GM12891 (cell line): Measurements from ENCODE around the gene GLRX5. TPM values are rescaled to one million over a fixed set of nuclear protein-coding genes. Genes with fewer than 3 reads are reported as not detected.

Source experiments
- DNase-seq: peaks from one replicate; pipeline ENCODE4 v3.0.0; 2011; ENCODE audit warnings: low spot score; ENCODE audit not compliant: insufficient read length
- FAIRE-seq: peaks from 2 replicates; lab custom pipeline; 2011; peaks lifted over from hg19 to GRCh38; lab: Jason Lieb, UNC
- PAX5 ChIP-seq: IDR thresholded peaks from 2 replicates; pipeline ENCODE4 v1.6.1; 2011; ENCODE audit warnings: low read length, moderate library complexity, mild to moderate bottlenecking; ENCODE audit not compliant: insufficient read depth, severe bottlenecking
- POLR2A ChIP-seq: IDR thresholded peaks from 2 replicates; pipeline ENCODE4 v1.6.1; 2011; ENCODE audit warnings: low read depth, low read length, control low read depth
- POLR2AphosphoS5 ChIP-seq: IDR thresholded peaks from 2 replicates; pipeline ENCODE4 v1.6.1; 2011; ENCODE audit warnings: low read depth, low read length, control low read depth
- POU2F2 ChIP-seq: IDR thresholded peaks from 2 replicates; pipeline ENCODE4 v1.6.1; 2011; ENCODE audit warnings: low read depth, mild to moderate bottlenecking, control low read depth, low read length, moderate library complexity
- SPI1 ChIP-seq: IDR thresholded peaks from 2 replicates; pipeline ENCODE4 v1.6.1; 2011; ENCODE audit warnings: low read depth, low read length, control low read depth
- TAF1 ChIP-seq: IDR thresholded peaks from 2 replicates; pipeline ENCODE4 v1.6.1; 2011; ENCODE audit warnings: low read depth, low read length, control low read depth
- polyA plus RNA-seq: library from polyadenylated mRNA; unstranded; fragments of >200 nt; gene quantifications from one replicate; pipeline ENCODE4 v1.2.1, GENCODE V29; 2012; ENCODE audit warnings: low read depth, missing spikeins, inconsistent platforms; ENCODE audit not compliant: missing spikeins

GLRX5 gene
- 35.0 TPM for polyA plus RNA-seq

DNA sequence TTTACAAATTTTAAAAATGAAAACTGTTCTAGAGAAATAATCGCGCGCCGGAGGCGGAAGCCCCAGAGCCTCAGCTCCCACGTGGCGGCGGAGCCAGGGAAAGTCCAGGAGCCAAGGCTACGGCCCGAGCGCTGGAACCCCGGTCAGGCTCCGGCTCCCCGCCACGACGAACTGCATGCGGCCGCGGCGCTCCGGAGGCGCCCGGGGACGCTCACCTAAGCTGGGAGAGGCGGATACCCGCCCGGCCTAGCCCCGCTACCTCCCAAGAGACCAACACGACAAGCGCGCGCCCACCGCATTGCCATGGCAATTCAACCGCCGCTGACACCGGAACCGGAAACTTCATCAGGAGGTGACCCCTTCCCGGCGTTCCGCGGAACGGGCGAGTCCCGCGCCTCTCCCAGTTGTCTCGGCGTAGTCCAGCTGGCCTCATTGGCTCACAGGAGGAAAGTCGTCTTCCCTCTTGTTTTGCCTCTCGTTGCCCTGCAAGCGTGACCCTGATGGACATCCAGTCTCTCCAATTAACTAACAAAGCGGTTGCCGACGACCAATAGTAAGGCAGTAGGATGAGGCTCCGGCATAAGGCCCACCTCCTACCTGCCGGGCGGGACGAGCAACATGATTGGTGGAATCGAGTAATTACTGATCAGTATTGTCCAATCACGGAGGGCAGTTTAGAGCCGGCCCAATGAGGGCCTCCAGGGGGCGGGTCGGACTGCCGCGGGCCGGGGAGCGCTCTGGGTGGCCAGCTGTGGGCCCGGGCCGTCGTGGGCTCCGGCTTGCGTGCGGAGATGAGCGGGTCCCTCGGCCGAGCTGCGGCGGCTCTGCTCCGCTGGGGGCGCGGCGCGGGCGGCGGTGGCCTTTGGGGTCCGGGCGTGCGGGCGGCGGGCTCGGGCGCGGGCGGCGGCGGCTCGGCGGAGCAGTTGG lies at the start of gene GLRX5:
Gene GLRX5 (plus strand): TSS at position 752 of the 927 bp plus-strand sequence. CDS start 40 bp downstream, at position 792.
- TF ChIP-seq POLR2AphosphoS5 = peak; percentile 53
- TF ChIP-seq TAF1 = peak; percentile 73
- 0 out of 2 replicates have a peak, but pooled peaks have one; percentile 48 for TF ChIP-seq POU2F2
- peak; percentile 58 for TF ChIP-seq POLR2A
- TF ChIP-seq SPI1 = no peak
- peak; percentile 69 for TF ChIP-seq PAX5
- DNase-seq = peak; percentile 95

DNA sequence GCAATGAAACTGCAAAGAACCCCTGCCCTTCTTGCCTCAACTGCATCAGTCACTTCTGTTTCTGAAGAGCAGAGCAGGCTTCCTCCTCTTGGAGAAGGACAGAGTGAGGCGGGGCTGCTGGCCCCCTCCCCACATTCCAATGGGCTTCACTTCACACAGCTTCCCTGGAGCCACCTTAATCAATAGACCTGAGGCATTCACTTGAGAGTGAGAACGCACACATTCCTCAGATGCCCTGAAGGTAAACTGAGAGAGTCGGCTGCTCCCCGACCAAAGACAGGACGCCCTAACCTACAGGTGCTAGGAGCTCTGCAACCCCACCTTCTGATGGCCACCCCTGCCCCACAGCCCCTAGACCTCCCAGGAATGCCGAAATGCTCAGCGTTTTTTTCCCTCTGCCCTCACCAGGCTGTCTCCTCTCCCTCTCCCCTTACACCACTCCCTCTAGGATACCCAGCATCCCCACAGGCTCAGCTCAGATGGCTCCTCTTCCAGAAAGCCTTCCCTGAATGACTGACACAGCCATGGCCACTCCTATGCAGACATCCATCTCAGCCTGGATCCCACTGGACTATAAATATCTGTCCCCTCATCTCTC lies 49.5 kb upstream of the GLRX5 start:
- TF ChIP-seq TAF1 = no peak
- no peak for TF ChIP-seq PAX5
- TF ChIP-seq POU2F2 = no peak
- no peak for TF ChIP-seq POLR2AphosphoS5
- TF ChIP-seq POLR2A = no peak
- no peak for TF ChIP-seq SPI1
- DNase-seq (no peak), FAIRE-seq (peak; percentile 47)

More for the DNA sequence above, at the start of gene GLRX5:
- peak; percentile 99 for FAIRE-seq

- FAIRE-seq (no peak), DNase-seq (no peak)
- TF ChIP-seq POLR2AphosphoS5 = no peak
- TF ChIP-seq SPI1 = peak; percentile 23; the same call in 1 of the 2 replicates
These were observed 47.8 kb upstream of the GLRX5 start for GRCh38 chr14:95486875-95487668.

DNA sequence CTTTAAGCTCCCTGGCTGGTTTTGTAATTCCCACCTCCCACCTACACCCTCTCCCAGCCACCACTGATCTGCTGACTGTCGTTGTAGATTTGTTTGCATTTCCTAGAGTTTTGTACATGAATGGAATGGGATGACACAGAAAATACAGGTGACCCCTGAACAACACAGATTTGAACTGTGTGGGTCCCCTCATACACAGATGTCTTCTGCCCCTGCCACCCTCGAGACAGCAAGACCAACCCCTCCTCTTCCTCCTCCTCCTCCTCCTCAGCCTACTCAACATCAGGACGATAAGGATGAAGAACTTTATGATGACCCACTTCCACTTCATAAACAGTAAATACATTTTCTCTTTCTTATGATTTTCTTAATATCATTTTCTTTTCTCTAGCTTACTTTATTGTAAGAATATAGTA lies 47.2 kb upstream of the GLRX5 start:
- TF ChIP-seq POU2F2 = no peak
- TF ChIP-seq TAF1 = no peak
- no peak for TF ChIP-seq SPI1
- no peak for TF ChIP-seq POLR2A
- TF ChIP-seq PAX5 = no peak
- TF ChIP-seq POLR2AphosphoS5 = no peak
- no peak for DNase-seq
- no peak for FAIRE-seq

DNA sequence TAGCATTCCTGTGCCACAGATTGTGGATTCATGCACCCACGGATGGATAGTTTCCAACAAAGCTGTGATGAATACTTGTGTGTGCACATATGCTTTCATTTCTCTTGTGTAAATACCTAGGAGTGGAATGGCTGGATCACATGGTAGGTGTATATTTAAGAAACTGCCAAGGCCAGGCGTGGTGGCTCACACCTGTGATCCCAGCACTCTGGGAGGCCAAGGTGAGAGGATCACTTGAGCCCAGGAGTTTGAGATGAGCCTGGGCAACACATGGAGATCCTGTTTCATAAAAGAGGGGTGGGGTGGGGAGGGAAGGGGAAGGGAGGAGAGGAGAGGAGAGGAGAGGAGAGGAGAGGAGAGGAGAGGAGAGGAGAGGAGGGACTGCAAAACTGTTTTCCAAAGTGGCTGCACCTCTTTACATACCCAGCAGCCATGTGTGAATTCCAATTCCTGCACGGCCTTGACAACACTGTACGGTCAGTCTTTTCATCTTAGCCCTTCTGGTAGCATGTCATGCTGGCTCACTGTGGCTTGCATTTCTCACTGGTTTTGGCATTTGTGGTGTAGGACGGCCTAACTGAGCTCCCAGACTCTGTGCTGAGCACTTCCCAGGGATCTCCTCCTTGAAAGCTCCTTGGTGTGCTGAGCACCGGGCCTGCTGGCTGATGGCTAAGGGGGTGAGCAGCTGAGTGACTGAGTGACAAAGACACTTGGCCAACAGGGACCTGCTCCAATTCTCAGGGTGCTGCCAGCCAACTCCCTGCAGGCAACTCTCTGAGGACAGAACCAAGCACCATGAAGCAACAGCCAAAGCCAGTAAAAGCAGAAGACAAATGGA lies 46.3 kb upstream of the GLRX5 start:
- TF ChIP-seq POU2F2 (no peak), POLR2A (no peak), PAX5 (no peak), SPI1 (no peak), TAF1 (no peak), POLR2AphosphoS5 (no peak)
- DNase-seq (no peak), FAIRE-seq (peak; percentile 60)

- no peak for DNase-seq
- TF ChIP-seq TAF1 (no peak), POU2F2 (no peak), POLR2A (no peak), POLR2AphosphoS5 (no peak), SPI1 (no peak), PAX5 (no peak)
- no peak for FAIRE-seq
These were observed 45.4 kb upstream of the GLRX5 start for GRCh38 chr14:95489214-95490137.

GRCh38 chr14:95490138-95490509 lies 44.7 kb upstream of the GLRX5 start:
- TF ChIP-seq PAX5 = no peak
- no peak for TF ChIP-seq TAF1
- no peak for TF ChIP-seq SPI1
- DNase-seq (no peak), FAIRE-seq (peak; percentile 51)
